ENCODE data around the gene BHMT. TPM values are rescaled to one million over a fixed set of nuclear protein-coding genes. Genes with fewer than 3 reads are reported as not detected.
A peak's percentile ranks its signal among the peaks of the same experiment; 100 is the strongest.

BHMT gene
- total and polyA plus RNA-seq, 11 donors: not detected

DNA sequence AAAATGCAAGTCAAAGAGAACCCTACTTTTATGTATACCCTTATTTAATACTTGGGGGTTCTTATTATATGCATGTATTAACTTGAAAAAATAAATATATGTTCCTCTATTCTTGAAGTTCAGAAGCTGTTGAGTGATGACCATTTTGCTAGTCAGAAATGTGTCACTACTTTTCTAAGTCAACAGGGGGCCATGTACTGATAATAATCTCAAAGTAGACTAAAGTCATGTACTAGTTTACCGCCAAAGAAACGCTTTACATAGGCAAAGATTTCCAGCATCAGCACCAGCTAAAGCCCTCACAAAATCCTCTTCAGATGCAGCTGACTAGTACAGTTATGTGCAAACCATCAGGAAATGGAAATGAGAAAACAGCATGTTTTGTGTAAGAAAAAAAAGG is 5.7 kb upstream of the BHMT start:
- intact Hi-C loops (cut with DNase I): no loop called here
- 84 to 91% (median 88%) methylated on average over 2 of the region's 2 CpGs for WGBS, 4 donors

DNA sequence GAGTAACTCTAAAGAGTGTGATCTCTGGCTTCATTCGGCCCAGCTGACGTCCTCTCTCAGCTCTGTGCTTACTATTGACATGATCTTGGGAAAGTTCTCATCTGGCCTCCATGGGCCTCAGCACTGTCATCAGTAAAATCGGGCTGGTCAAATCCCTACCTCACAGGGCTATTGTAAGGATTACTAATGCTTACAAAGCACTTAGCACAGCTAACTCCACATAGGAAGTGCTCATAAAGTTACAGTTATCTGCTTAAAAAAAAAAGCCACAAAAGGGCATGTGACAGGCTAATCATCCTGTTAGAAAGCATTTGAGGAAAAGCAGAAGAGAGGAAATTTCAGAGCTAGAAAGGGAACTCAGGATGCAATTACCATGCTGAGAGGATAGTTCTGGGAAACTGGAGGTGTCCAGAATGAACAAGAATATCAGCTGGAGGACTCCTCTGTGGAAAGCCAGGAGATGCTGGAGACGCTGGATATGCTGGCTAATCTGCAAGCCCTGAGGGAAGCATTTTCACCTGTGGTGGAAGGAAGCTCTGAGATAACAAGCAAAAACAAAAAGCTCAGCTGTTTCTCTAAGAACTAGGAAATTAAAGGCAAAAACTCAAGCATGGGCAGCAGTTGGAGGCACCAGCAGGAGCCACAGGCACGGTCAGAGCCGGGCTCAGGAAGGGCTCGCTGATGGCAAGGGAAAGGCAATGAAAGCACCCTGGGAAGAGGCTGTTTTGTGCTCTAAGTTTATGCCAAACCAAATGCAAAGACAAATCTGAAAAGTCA is 4.4 kb upstream of the BHMT start:
- Histone ChIP-seq H3K4me3 (no peak overlapping the region), H3K9me3 (no peaks in the 10 kb centered on the region), H3K4me1 (peaks cover 0 to 26% (median 2%) of the 10 kb centered on the region in 12 donors), H3K36me3 (no peaks in the 10 kb centered on the region), H3K27ac (no peak overlapping the region), H3K27me3 (peaks cover 7 to 35% (median 25%) of the 10 kb centered on the region in 9 donors)
- no peak for TF ChIP-seq POLR2A (IDR thresholded peaks at IDR 0.05)
- TF ChIP-seq, protein P1, sequence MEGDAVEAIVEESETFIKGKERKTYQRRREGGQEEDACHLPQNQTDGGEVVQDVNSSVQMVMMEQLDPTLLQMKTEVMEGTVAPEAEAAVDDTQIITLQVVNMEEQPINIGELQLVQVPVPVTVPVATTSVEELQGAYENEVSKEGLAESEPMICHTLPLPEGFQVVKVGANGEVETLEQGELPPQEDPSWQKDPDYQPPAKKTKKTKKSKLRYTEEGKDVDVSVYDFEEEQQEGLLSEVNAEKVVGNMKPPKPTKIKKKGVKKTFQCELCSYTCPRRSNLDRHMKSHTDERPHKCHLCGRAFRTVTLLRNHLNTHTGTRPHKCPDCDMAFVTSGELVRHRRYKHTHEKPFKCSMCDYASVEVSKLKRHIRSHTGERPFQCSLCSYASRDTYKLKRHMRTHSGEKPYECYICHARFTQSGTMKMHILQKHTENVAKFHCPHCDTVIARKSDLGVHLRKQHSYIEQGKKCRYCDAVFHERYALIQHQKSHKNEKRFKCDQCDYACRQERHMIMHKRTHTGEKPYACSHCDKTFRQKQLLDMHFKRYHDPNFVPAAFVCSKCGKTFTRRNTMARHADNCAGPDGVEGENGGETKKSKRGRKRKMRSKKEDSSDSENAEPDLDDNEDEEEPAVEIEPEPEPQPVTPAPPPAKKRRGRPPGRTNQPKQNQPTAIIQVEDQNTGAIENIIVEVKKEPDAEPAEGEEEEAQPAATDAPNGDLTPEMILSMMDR (IDR thresholded peaks at IDR 0.05): no peak
- ATAC-seq (peak in 2 of 4 donors; percentile 32 to 53), DNase-seq (no peak)
- intact Hi-C loops (cut with DNase I): no loop called here
- 58 to 67% (median 64%) methylated on average over 7 of the region's 7 CpGs for WGBS, 4 donors

More for the DNA sequence above, 5.7 kb upstream of the BHMT start:
- no peak for TF ChIP-seq POLR2A (IDR thresholded peaks at IDR 0.05)
- TF ChIP-seq, protein P1 (IDR thresholded peaks at IDR 0.05): no peak
- Histone ChIP-seq H3K36me3 (no peaks in the 10 kb centered on the region), H3K9me3 (no peaks in the 10 kb centered on the region), H3K27me3 (peaks cover 0 to 21% (median 16%) of the 10 kb centered on the region in 9 donors), H3K27ac (no peak overlapping the region), H3K4me3 (no peak overlapping the region), H3K4me1 (peaks cover 0 to 20% (median 0%) of the 10 kb centered on the region in 12 donors)
- no peak for ATAC-seq
- no peak for DNase-seq

DNA sequence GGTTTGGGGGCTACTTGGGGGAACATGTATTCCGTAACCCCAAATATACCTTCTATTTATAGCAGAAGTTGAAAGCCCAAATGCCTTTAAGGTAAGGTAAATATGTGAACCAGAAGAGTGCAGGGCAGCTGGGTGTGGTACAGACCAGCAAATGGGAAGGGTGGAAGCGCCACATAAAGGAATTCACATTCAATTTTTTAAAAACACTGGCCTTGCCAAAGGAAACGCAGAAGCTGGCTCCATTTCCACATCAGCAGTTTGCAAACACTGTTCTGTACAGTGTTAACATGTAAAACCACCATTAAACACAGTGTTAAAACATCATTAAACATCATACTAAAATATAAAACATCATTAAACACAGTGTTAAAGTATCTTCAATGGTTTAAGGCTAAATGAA is 3.5 kb upstream of the BHMT start:
- H3K4me3 ChIP-seq: no peak overlapping the region
- no peak for ATAC-seq
- H3K9me3 ChIP-seq: no peaks in the 10 kb centered on the region
- peaks cover 9 to 44% (median 29%) of the 10 kb centered on the region in 9 donors for H3K27me3 ChIP-seq
- WGBS, 4 donors: 65 to 70% (median 67%) methylated on average over 3 of the region's 3 CpGs
- TF ChIP-seq, protein P1 (IDR thresholded peaks at IDR 0.05): no peak
- no peak for TF ChIP-seq POLR2A (IDR thresholded peaks at IDR 0.05)
- intact Hi-C loops (cut with DNase I): no loop called here
- H3K4me1 ChIP-seq: peaks cover 0 to 27% (median 2%) of the 10 kb centered on the region in 12 donors
- H3K27ac ChIP-seq: no peak overlapping the region
- DNase-seq: no peak
- H3K36me3 ChIP-seq: no peaks in the 10 kb centered on the region

DNA sequence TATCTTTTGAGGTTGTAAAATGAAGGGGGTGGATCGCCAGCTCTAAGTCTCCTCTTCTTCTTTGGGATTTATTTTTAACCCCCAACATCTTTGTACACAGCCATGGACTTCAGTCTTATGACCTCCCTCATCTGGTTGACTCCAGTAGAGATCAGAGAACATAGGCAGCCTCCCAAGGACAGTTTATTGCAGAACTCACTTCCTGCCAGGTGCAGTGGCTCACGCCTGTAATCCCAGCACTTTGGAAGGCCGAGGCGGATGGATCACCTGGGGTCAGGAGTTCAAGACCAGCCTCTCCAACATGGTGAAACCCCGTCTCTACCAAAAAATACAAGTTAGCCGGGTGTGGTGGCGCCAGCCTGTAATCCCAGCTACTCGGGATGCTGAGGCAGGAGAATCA is 2.8 kb upstream of the BHMT start:
- TF ChIP-seq, protein P1 (IDR thresholded peaks at IDR 0.05): no peak
- TF ChIP-seq POLR2A (IDR thresholded peaks at IDR 0.05): no peak
- Histone ChIP-seq H3K36me3 (no peaks in the 10 kb centered on the region), H3K9me3 (no peaks in the 10 kb centered on the region), H3K4me3 (no peak overlapping the region), H3K27ac (no peak overlapping the region), H3K4me1 (peaks cover 0 to 27% (median 2%) of the 10 kb centered on the region in 12 donors), H3K27me3 (peaks cover 9 to 51% (median 31%) of the 10 kb centered on the region in 9 donors)
- DNase-seq (no peak), ATAC-seq (no peak)
- intact Hi-C loops (cut with DNase I): no loop called here
- 77 to 85% (median 80%) methylated on average over 8 of the region's 8 CpGs for WGBS, 4 donors

Measured in heart left ventricle (tissue), 16 donors.